Left lobe of liver (tissue), 2 donors: Measurements from ENCODE around the gene LIPT1. TPM values are rescaled to one million over a fixed set of nuclear protein-coding genes. Genes with fewer than 3 reads are reported as not detected.
"Not testable (repeated sequence)": the region's sequence is repeated elsewhere in the genome, so short reads cannot be mapped to it uniquely, and the experiment has no call there.

Experiments used
- ATAC-seq: fragments of 200-7000 bp; cut with Tn5 transposase; one replicate; pipeline ENCODE4 v1.9.1; 2020; ENCODE audit warnings: mild to moderate bottlenecking, moderate library complexity
- DNase-seq: peaks from one replicate; pipeline ENCODE4 v3.0.0-alpha.2; 2020; ENCODE audit warnings: low spot score
- total RNA-seq: library from RNA; stranded (reverse); gene quantifications from one replicate; pipeline ENCODE4 v1.2.1, GENCODE V29; 2021
- donor health status: DM: no; HTN: no; CAD: no; lungs with moderate emphysema.
- donor health status: DM: no; HTN: yes; CAD: no.

LIPT1 gene
- total RNA-seq: 2.5 TPM

- DNase-seq: peak; percentile 94
- peak; percentile 97 for ATAC-seq
Observed at GRCh38 chr2:99154643-99155536, at the start of gene LIPT1, which contains the start of gene TSGA10. Gene LIPT1, plus strand, starts transcription at chr2:99154967. Its CDS starts 6,991 bp downstream, at chr2:99161958. Gene TSGA10, minus strand, starts transcription at chr2:99154942. Its CDS starts 45,503 bp downstream, at chr2:99109439.

- ATAC-seq (no peak), DNase-seq (no peak)
Observed at GRCh38 chr2:99106913-99107312, 47.9 kb upstream of the LIPT1 start.

- ATAC-seq (no peak), DNase-seq (no peak)
Observed at GRCh38 chr2:99111236-99111635, 43.5 kb upstream of the LIPT1 start.

GRCh38 chr2:99111945-99112344, 42.8 kb upstream of the LIPT1 start:
- no peak for DNase-seq
- ATAC-seq: no peak

- DNase-seq (no peak), ATAC-seq (no peak)
Observed at GRCh38 chr2:99112617-99113016, 42.1 kb upstream of the LIPT1 start.

- no peak for DNase-seq
- no peak for ATAC-seq
Observed at GRCh38 chr2:99127981-99128380, 26.8 kb upstream of the LIPT1 start.

- not testable (repeated sequence) for DNase-seq
Observed at GRCh38 chr2:99135044-99135556, 19.7 kb upstream of the LIPT1 start.

GRCh38 chr2:99139003-99139402, 15.8 kb upstream of the LIPT1 start:
- no peak for DNase-seq
- ATAC-seq: no peak

More at GRCh38 chr2:99135044-99135556, 19.7 kb upstream of the LIPT1 start:
- ATAC-seq: not testable (repeated sequence)

- DNase-seq (no peak), ATAC-seq (no peak)
Observed at GRCh38 chr2:99140056-99140859, 14.5 kb upstream of the LIPT1 start.

GRCh38 chr2:99140860-99141109, 14.0 kb upstream of the LIPT1 start:
- no peak for DNase-seq
- ATAC-seq: peak; percentile 55

- ATAC-seq (peak; percentile 95), DNase-seq (peak; percentile 98)
Observed at GRCh38 chr2:99141110-99142108, 13.4 kb upstream of the LIPT1 start, which contains the start of gene C2orf15. Gene C2orf15, plus strand, starts transcription at chr2:99141707. Its CDS starts 8,852 bp downstream, at chr2:99150559.

GRCh38 chr2:99150706-99151105, 4.1 kb upstream of the LIPT1 start:
- no peak for DNase-seq
- ATAC-seq: no peak

GRCh38 chr2:99152199-99152895, 2.4 kb upstream of the LIPT1 start:
- no peak for DNase-seq
- ATAC-seq: no peak

- ATAC-seq (peak; percentile 15), DNase-seq (no peak)
Observed at GRCh38 chr2:99153921-99154604, 704 bp upstream of the LIPT1 start.

- ATAC-seq: no peak
Observed at GRCh38 chr2:99156891-99157290, 2.1 kb downstream of the LIPT1 start.

GRCh38 chr2:99158599-99158998, 3.8 kb downstream of the LIPT1 start:
- DNase-seq: no peak
- no peak for ATAC-seq

More at GRCh38 chr2:99156891-99157290, 2.1 kb downstream of the LIPT1 start:
- no peak for DNase-seq

- ATAC-seq (no peak), DNase-seq (no peak)
Observed at GRCh38 chr2:99159594-99159993, 4.8 kb downstream of the LIPT1 start.

GRCh38 chr2:99166218-99166617, 11.5 kb downstream of the LIPT1 start:
- DNase-seq (no peak), ATAC-seq (peak; percentile 74)

GRCh38 chr2:99169534-99169933, 14.8 kb downstream of the LIPT1 start:
- ATAC-seq (no peak), DNase-seq (no peak)
